ENCODE results near the gene RPL38.

Gene RPL38

DNA sequence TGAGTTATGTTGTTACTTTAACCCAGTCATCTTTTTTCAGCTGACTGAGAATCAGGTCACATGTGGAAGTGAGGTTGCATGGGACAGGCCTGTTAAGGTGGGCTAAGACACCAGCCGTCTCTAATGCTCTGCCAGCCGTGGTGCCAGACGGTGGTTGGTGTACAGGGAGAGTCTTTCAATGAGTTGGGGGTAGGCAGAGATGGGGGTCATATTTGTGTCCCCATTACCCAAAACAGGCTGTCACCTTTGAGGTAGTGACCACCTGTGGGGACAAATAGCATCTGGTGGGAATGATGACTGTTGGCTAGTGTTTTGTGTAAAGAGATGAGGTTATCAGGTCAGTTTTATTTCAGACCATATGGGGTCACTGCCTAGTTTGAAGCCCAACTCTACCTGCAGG lies 1.8 kb downstream of the RPL38 start:
- no peaks in the 10 kb centered on the region for H3K9me2 ChIP-seq (replicated peaks; ENCODE audit: insufficient read depth, low read length)
- H3K27me3 ChIP-seq (ENCODE audit: low read length) = no peaks in the 10 kb centered on the region
- H3K4me2 ChIP-seq (ENCODE audit: low read depth, low read length, poor library complexity, severe bottlenecking) = peak overlapping the region; percentile 83
- 0 out of 2 replicates have a peak overlapping the region, but pooled peaks have one; percentile 12 for H3K9ac ChIP-seq (ENCODE audit: low read length)
- H3K79me2 ChIP-seq (ENCODE audit: insufficient read depth, low read length) = peaks cover 42% of the 10 kb centered on the region
- peaks cover 25% of the 10 kb centered on the region; the same call in 1 of the 2 replicates for H4K20me1 ChIP-seq (ENCODE audit: low read depth, low read length)
- H3K36me3 ChIP-seq (ENCODE audit: low read length) = peaks cover 21% of the 10 kb centered on the region
- no peaks in the 10 kb centered on the region for H3K9me3 ChIP-seq (ENCODE audit: insufficient read depth, low read length)
- no peak for TF ChIP-seq EZH2phosphoT487 (conservative IDR thresholded peaks at IDR 0.05; ENCODE audit: low read length)
- TF ChIP-seq, protein P1, sequence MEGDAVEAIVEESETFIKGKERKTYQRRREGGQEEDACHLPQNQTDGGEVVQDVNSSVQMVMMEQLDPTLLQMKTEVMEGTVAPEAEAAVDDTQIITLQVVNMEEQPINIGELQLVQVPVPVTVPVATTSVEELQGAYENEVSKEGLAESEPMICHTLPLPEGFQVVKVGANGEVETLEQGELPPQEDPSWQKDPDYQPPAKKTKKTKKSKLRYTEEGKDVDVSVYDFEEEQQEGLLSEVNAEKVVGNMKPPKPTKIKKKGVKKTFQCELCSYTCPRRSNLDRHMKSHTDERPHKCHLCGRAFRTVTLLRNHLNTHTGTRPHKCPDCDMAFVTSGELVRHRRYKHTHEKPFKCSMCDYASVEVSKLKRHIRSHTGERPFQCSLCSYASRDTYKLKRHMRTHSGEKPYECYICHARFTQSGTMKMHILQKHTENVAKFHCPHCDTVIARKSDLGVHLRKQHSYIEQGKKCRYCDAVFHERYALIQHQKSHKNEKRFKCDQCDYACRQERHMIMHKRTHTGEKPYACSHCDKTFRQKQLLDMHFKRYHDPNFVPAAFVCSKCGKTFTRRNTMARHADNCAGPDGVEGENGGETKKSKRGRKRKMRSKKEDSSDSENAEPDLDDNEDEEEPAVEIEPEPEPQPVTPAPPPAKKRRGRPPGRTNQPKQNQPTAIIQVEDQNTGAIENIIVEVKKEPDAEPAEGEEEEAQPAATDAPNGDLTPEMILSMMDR (IDR thresholded peaks at IDR 0.05; ENCODE audit: insufficient read depth, low read length, poor library complexity, severe bottlenecking) = no peak
- peak overlapping the region; percentile 95 for H3K4me3 ChIP-seq (ENCODE audit: insufficient read depth, low read length, poor library complexity, severe bottlenecking)
- H3F3A ChIP-seq (ENCODE audit: insufficient read depth) = peaks cover 28% of the 10 kb centered on the region; the same call in 1 of the 2 replicates
- no peak overlapping the region for H3K27ac ChIP-seq (ENCODE audit: low read depth, low read length)
- H2AFZ ChIP-seq (ENCODE audit: low read depth, low read length, severe bottlenecking) = no peak overlapping the region

DNA sequence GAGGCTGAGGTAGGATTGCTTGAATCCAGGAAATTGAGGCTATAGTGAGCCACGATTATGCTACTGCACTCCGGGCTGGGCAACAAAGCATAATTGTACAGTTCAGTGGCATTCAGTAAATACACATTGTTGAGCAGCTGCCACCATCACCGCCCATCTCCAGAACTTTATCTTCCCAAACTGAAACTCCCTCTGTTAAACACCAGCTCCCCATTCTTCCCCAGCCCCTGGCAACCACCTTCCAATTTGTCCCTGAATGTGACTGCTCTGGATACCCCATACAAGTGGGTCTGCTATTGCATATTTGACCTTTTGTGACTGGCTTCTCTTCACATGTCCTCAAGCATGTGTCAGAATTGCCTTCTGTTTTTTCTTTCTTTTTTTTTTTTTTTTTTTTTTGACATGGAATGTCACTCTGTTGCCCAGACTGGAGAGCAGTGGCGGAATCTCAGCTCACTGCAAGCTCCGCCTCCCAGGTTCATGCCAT lies 2.9 kb downstream of the RPL38 start:
- no peak overlapping the region for H3K4me3 ChIP-seq (ENCODE audit: insufficient read depth, low read length, poor library complexity, severe bottlenecking)

DNA sequence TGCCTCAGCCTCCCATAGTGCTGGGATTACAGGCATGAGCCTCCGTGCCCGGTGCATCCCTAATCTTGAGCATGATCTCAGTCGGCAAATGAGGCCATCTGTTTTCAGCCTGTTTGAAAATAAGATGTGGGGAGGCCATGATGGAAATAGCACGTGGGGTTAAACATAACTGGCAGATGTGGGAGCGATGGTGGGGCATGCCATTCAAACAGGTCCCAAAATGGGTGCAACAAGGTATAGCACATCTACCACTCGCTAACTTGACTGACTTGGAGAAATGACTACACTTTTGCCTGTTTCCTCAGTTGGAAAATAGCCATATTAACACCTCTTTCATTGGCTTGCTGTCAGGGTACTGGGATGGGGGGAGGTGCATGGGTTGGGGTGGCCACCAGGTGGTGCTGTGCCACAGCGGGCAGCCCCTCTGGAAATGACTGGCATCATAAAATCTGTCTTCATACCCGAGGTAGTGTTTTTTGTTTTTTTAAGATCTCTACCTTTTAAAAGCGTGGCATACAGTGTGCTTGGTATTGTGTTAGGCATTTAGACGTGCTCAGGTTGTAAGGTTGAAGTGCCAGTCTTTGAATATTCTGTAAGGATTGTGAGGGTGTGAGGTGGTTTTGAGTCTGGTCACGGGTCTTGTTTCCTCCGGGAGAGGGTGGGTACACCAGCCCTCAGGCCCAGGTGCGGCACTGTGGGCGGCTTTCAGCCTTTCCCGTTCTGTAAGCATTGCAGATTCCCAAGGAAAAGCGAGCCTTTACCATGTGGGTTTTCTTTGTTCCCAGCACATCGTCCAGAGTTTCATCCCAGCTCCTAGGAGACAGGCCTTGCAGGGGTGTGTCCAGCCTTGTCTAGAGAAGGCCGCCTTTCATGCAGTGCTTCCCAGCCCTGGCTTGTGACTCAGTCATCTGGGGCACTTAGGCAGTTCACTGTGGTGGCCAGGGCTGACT lies 7.0 kb downstream of the RPL38 start:
- H3K36me3 ChIP-seq (ENCODE audit: low read length) = peaks cover 7% of the 10 kb centered on the region
- no peaks in the 10 kb centered on the region for H3K27me3 ChIP-seq (ENCODE audit: low read length)
- H3K9me2 ChIP-seq (replicated peaks; ENCODE audit: insufficient read depth, low read length) = no peaks in the 10 kb centered on the region
- no peak for TF ChIP-seq EZH2phosphoT487 (conservative IDR thresholded peaks at IDR 0.05; ENCODE audit: low read length)
- TF ChIP-seq, protein P1 (IDR thresholded peaks at IDR 0.05; ENCODE audit: insufficient read depth, low read length, poor library complexity, severe bottlenecking) = peak; percentile 96
- peaks cover 34% of the 10 kb centered on the region for H3F3A ChIP-seq (ENCODE audit: insufficient read depth)
- H2AFZ ChIP-seq (ENCODE audit: low read depth, low read length, severe bottlenecking) = no peak overlapping the region
- H3K79me2 ChIP-seq (ENCODE audit: insufficient read depth, low read length) = peaks cover 22% of the 10 kb centered on the region
- peaks cover 24% of the 10 kb centered on the region; the same call in 1 of the 2 replicates for H4K20me1 ChIP-seq (ENCODE audit: low read depth, low read length)
- H3K27ac ChIP-seq (ENCODE audit: low read depth, low read length) = no peak overlapping the region
- H3K9me3 ChIP-seq (ENCODE audit: insufficient read depth, low read length) = no peaks in the 10 kb centered on the region
- H3K4me3 ChIP-seq (ENCODE audit: insufficient read depth, low read length, poor library complexity, severe bottlenecking) = no peak overlapping the region
- no peak overlapping the region for H3K9ac ChIP-seq (ENCODE audit: low read length)
- no peak overlapping the region for H3K4me2 ChIP-seq (ENCODE audit: low read depth, low read length, poor library complexity, severe bottlenecking)

More for the DNA sequence above, 2.9 kb downstream of the RPL38 start:
- Histone ChIP-seq H4K20me1 (ENCODE audit: low read depth, low read length) (peaks cover 32% of the 10 kb centered on the region; the same call in 1 of the 2 replicates), H3K9me2 (replicated peaks; ENCODE audit: insufficient read depth, low read length) (no peaks in the 10 kb centered on the region), H3K4me2 (ENCODE audit: low read depth, low read length, poor library complexity, severe bottlenecking) (no peak overlapping the region), H3K9me3 (ENCODE audit: insufficient read depth, low read length) (no peaks in the 10 kb centered on the region), H3K36me3 (ENCODE audit: low read length) (peaks cover 21% of the 10 kb centered on the region), H3K9ac (ENCODE audit: low read length) (no peak overlapping the region), H3K79me2 (ENCODE audit: insufficient read depth, low read length) (peaks cover 42% of the 10 kb centered on the region), H3K27ac (ENCODE audit: low read depth, low read length) (no peak overlapping the region), H3F3A (ENCODE audit: insufficient read depth) (peaks cover 36% of the 10 kb centered on the region; the same call in 1 of the 2 replicates), H2AFZ (ENCODE audit: low read depth, low read length, severe bottlenecking) (no peak overlapping the region), H3K27me3 (ENCODE audit: low read length) (no peaks in the 10 kb centered on the region)
- no peak for TF ChIP-seq EZH2phosphoT487 (conservative IDR thresholded peaks at IDR 0.05; ENCODE audit: low read length)
- TF ChIP-seq, protein P1 (IDR thresholded peaks at IDR 0.05; ENCODE audit: insufficient read depth, low read length, poor library complexity, severe bottlenecking) = no peak

All from SU-DHL-6 (cell line).